ENCODE data around the gene MAP1LC3B2. TPM values are rescaled to one million over a fixed set of nuclear protein-coding genes. Genes with fewer than 3 reads are reported as not detected.

The MAP1LC3B2 gene
- total RNA-seq, 2 donors from 2014 or later: 2.0 to 2.1 TPM

DNA sequence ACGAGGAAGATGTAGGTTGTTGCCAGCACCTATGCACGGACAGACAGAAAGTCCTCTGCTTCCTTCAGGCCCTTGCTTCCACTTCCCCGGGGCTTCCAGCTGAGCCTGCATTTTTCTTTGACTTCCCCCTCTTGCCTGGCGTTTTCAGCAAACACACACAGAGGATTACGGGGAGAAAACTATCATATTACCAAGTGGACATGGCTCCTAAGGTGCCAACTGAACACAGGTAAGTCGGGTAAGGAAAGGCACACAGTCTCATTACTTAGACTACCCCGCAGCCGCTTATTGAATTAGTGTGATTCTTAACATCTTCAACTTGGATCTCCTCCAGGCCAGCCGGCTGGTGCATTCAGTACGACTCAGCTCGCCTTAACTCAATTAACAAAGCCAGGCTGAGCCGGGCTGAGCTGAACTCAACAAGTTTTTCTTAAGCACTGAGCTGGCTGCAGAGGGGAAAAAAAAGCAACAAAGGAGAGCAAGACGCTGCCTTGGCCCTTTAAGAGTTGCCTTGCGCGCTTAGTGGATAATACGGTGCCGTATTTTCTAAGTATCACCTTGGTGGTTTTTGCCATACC lies 19.2 kb upstream of the MAP1LC3B2 start:
- ATAC-seq (replicated peaks in 1 of 2) (no peak), DNase-seq (no peak)
- Mint-ChIP-seq H3K4me1 (ENCODE audit: low read depth) (peaks cover 26% of the 10 kb centered on the region), H3K36me3 (ENCODE audit: insufficient read depth in 2 of 2) (no peaks in the 10 kb centered on the region), H3K4me3 (no peak overlapping the region), H3K9me3 (no peaks in the 10 kb centered on the region), H3K27me3 (ENCODE audit: low read depth) (no peaks in the 10 kb centered on the region), H3K27ac (no peak overlapping the region)

DNA sequence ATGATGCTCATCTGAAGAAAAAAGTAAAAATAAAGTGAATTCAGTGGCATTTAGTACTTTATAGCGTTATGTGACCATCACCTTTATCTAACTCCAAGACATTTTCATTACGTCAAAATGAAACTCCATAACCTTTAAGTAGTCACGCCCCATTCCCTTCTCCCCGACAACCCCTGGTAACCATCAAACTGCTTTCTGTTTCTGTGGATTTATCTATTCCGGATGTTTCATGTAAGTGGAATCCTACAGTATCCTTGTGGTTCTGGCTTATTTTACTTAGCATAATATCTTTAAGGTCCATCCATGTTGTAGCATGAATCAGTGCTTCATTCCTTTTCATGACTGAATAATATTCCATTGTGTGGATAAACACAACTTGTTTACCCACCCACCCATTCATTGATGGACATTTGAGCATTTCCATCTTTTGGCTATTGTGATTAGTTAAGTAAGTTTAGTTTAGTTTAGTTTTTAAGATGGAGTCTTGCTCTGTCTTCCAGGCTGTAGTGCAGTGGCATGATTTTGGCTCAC lies 18.5 kb upstream of the MAP1LC3B2 start:
- H3K27me3 Mint-ChIP-seq (ENCODE audit: low read depth): no peaks in the 10 kb centered on the region
- no peaks in the 10 kb centered on the region for H3K9me3 Mint-ChIP-seq
- ATAC-seq (replicated peaks in 1 of 2): no peak
- H3K4me3 Mint-ChIP-seq: no peak overlapping the region
- no peak for DNase-seq
- no peak overlapping the region for H3K27ac Mint-ChIP-seq
- no peaks in the 10 kb centered on the region for H3K36me3 Mint-ChIP-seq (ENCODE audit: insufficient read depth in 2 of 2)
- peaks cover 26% of the 10 kb centered on the region for H3K4me1 Mint-ChIP-seq (ENCODE audit: low read depth)

DNA sequence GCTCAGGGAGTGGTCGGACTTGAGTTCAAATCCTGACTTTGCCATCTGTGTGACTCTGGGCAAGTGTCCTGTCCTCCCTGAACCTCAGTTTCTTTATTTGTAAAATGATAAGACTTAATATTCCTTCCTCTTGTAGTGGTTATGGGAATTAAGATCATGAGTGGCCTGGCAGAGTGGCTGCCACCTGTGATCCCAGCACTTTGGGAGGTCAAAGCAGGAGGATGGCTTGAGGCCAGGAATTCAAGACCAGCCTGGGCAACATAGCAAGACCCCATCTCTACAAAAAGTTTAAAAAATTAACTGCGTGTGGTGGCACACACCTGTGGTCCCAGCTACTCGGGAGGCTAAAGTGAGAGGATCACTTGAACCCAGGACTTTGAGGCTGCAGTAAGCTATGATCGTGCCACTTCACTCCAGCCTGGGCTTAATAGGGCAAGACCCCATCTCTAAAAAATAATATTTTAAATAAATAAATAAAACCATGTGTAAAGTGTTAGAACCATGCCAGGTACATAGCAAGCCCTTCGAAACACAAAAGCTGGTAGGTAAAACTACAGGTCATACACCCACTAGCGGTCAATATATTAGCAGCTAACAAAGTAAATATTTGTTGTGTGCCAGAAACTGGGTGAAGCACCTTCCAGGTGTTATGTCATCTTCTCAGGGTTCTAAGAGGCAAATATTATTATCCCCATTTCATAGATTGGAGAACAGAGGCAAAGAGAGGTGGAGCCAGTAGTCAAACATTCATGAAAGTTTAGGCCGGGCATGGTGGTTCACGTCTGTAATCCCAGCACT lies 17.4 kb upstream of the MAP1LC3B2 start:
- Mint-ChIP-seq H3K9me3 (no peaks in the 10 kb centered on the region), H3K27ac (no peak overlapping the region), H3K36me3 (ENCODE audit: insufficient read depth in 2 of 2) (no peaks in the 10 kb centered on the region), H3K27me3 (ENCODE audit: low read depth) (no peaks in the 10 kb centered on the region), H3K4me1 (ENCODE audit: low read depth) (peaks cover 25% of the 10 kb centered on the region), H3K4me3 (no peak overlapping the region)
- no peak for ATAC-seq (replicated peaks in 1 of 2)
- no peak for DNase-seq

DNA sequence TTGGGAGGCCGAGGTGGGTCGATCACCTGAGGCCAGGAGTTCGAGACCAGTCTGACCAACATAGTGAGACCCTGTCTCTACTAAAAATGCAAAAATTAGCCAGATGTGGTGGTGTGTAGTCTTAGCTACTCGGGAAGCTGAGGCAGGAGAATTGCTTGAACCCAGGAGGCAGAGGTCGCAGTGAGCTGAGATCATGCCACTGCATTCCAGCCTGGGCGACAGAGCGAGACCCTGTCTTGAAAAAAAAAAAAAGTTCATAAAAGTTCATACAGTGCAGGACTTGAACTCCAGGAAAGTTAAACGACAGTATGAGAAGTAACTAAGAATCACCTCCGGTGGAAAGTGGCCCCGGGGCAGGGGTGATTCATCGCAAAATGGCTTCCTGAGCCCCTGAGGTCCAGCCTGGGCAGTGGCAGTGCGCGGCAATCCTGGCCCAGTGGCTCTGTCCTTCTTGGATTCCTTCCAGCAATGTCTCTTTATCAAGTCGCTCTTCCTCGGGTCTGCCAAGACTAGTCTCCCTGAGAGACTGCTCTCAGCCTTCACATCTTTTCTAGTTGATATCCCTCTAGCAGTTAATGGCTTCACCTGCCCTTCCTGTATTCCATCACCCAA lies 16.7 kb upstream of the MAP1LC3B2 start:
- H3K27ac Mint-ChIP-seq: no peak overlapping the region
- H3K36me3 Mint-ChIP-seq (ENCODE audit: insufficient read depth in 2 of 2): no peaks in the 10 kb centered on the region
- H3K4me1 Mint-ChIP-seq (ENCODE audit: low read depth): peaks cover 18% of the 10 kb centered on the region
- ATAC-seq (replicated peaks in 1 of 2) (no peak), DNase-seq (no peak)
- no peaks in the 10 kb centered on the region for H3K9me3 Mint-ChIP-seq
- H3K4me3 Mint-ChIP-seq: no peak overlapping the region
- H3K27me3 Mint-ChIP-seq (ENCODE audit: low read depth): no peaks in the 10 kb centered on the region

DNA sequence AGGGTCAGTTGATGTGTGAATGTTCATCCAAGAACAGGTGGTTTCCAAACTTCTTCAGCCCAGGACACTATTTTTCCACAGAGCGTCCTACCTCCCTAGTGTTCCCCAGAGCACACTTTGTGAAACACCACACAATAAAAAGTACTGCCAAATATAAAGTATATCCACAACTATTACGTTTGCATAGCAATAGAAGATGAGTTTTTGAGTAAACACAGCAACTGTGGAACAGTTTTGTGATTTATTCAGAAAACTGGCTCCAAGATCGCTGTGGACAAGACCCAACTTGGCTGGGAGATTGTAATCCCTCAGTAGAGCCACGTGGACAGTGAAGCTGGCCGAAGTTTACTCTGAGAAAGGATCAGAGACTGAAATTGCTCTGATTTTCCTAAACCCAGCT lies 14.5 kb upstream of the MAP1LC3B2 start:
- no peaks in the 10 kb centered on the region for H3K9me3 Mint-ChIP-seq
- peaks cover 10% of the 10 kb centered on the region for H3K27me3 Mint-ChIP-seq (ENCODE audit: low read depth)
- no peaks in the 10 kb centered on the region for H3K36me3 Mint-ChIP-seq (ENCODE audit: insufficient read depth in 2 of 2)
- no peaks in the 10 kb centered on the region for H3K4me1 Mint-ChIP-seq (ENCODE audit: low read depth)
- H3K27ac Mint-ChIP-seq: no peak overlapping the region
- ATAC-seq (replicated peaks in 1 of 2): no peak
- no peak overlapping the region for H3K4me3 Mint-ChIP-seq
- DNase-seq: no peak

DNA sequence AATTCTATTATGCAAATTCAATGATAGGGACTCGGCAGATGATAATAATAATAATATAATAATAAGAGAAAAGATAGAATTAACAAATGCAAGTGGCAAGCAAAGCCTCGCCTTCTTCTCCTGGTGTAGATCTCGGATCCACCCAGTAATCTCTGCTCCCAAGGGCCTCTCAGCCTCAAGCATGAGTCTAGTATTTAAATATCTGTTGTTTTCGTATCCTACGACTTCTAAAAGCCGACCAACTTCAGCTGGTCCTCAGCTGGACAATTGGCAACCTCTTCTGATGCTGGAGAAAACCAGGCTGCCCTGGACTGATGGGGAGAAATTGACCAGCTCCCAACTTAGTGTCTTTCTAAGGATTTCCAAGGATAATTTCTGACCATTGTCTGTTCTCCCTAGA lies 14.0 kb upstream of the MAP1LC3B2 start:
- Mint-ChIP-seq H3K4me3 (no peak overlapping the region), H3K9me3 (no peaks in the 10 kb centered on the region), H3K4me1 (ENCODE audit: low read depth) (no peaks in the 10 kb centered on the region), H3K27ac (no peak overlapping the region), H3K36me3 (ENCODE audit: insufficient read depth in 2 of 2) (no peaks in the 10 kb centered on the region), H3K27me3 (ENCODE audit: low read depth) (peaks cover 10% of the 10 kb centered on the region)
- DNase-seq: no peak
- ATAC-seq (replicated peaks in 1 of 2): no peak

DNA sequence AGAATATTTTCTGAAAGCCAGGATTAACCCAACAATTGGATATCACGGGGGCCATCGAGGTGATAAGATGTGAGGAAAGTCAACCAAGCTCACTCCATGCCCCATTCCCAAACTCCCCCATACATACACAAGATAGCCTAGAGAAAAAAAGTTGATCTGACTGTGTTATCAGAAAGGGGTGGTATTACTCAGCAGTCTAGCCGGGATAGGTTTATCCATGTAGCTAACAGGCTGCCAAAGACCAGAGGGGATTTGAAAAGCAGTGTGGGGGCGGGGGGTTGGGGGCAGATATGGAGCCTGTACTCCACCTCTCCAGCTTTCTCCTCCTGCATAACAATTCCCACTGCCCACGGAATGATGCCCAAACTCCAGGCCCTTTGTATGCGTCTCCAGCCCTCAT lies 13.2 kb upstream of the MAP1LC3B2 start:
- H3K27ac Mint-ChIP-seq: no peak overlapping the region
- no peak for DNase-seq
- H3K27me3 Mint-ChIP-seq (ENCODE audit: low read depth): peaks cover 10% of the 10 kb centered on the region
- no peak for ATAC-seq (replicated peaks in 1 of 2)
- no peak overlapping the region for H3K4me3 Mint-ChIP-seq
- H3K9me3 Mint-ChIP-seq: no peaks in the 10 kb centered on the region
- H3K4me1 Mint-ChIP-seq (ENCODE audit: low read depth): no peaks in the 10 kb centered on the region
- no peaks in the 10 kb centered on the region for H3K36me3 Mint-ChIP-seq (ENCODE audit: insufficient read depth in 2 of 2)

DNA sequence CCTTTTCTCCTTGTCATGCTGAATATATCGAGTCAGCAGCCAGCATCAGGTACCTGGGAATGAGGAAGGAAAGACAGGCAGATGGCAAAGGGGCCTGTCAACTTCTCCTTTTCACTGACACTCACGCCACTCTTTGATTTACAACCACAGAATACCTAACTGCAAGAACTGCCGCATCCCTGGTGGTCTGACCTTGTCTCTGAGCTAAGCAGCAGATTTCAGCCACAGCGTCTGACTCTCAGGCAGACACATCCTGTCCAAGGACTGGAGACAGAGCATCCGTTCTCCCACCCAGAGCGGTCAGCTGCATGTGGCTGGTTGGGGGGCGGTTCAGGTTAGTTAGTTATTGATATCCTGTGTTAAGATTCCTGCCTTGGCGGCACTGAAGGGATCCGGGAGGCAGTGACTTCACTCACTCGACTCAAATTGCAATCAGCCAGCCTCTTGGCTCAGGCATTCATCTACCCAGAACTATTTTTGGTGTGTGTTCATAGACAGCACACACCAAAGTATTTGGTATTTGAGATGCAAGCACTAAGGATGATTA lies 11.2 kb upstream of the MAP1LC3B2 start:
- Mint-ChIP-seq H3K4me3 (no peak overlapping the region), H3K36me3 (ENCODE audit: insufficient read depth in 2 of 2) (no peaks in the 10 kb centered on the region), H3K4me1 (ENCODE audit: low read depth) (no peaks in the 10 kb centered on the region), H3K9me3 (no peaks in the 10 kb centered on the region), H3K27ac (no peak overlapping the region), H3K27me3 (ENCODE audit: low read depth) (peaks cover 10% of the 10 kb centered on the region)
- peak in 1 of 2 donors; percentile 30 for ATAC-seq (replicated peaks in 1 of 2)
- no peak for DNase-seq

DNA sequence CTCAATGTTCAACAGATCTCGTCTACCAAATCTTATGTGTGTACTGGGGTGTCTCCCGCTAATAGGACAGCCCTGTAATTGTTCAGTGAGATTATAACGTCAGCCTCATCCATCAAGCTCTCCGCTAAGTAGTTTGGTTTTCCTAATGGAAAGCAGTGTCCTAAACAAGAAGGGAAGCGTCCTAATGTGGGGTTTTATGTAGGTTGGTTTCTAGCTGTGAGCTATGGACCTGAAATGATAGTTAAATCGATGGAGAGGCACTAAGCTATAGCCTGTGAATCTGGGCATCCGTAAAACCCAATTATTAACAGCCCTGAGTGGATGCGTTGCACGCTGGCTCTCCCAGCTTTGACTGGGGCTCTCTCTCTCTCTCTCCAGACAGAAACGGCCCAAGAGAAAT lies 9.2 kb upstream of the MAP1LC3B2 start:
- H3K27me3 Mint-ChIP-seq (ENCODE audit: low read depth): peaks cover 10% of the 10 kb centered on the region
- ATAC-seq (replicated peaks in 1 of 2): no peak
- H3K9me3 Mint-ChIP-seq: no peaks in the 10 kb centered on the region
- H3K27ac Mint-ChIP-seq: no peak overlapping the region
- DNase-seq: no peak
- no peaks in the 10 kb centered on the region for H3K36me3 Mint-ChIP-seq (ENCODE audit: insufficient read depth in 2 of 2)
- H3K4me1 Mint-ChIP-seq (ENCODE audit: low read depth): no peaks in the 10 kb centered on the region
- H3K4me3 Mint-ChIP-seq: no peak overlapping the region

DNA sequence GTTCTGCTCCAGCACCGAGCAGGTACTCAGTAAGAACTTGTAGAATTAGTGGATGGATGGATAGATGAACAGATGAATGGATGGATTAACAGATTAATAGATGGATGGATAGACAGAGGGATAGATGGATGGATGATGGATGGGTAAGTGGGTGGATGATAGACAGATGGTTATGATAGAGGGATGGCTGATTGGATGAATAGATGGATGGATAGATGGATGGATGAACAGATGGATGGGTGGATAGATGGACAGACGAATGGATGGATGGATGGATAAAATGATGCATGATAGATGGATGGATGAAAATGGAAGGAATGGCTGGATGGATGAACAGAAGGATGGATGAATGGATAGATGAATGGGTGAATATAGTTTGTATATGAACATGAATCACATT lies 8.0 kb upstream of the MAP1LC3B2 start:
- ATAC-seq (replicated peaks in 1 of 2): no peak
- no peaks in the 10 kb centered on the region for H3K36me3 Mint-ChIP-seq (ENCODE audit: insufficient read depth in 2 of 2)
- no peak for DNase-seq
- no peak overlapping the region for H3K4me3 Mint-ChIP-seq
- H3K27ac Mint-ChIP-seq: no peak overlapping the region
- no peaks in the 10 kb centered on the region for H3K9me3 Mint-ChIP-seq
- no peaks in the 10 kb centered on the region for H3K4me1 Mint-ChIP-seq (ENCODE audit: low read depth)
- peaks cover 10% of the 10 kb centered on the region for H3K27me3 Mint-ChIP-seq (ENCODE audit: low read depth)

DNA sequence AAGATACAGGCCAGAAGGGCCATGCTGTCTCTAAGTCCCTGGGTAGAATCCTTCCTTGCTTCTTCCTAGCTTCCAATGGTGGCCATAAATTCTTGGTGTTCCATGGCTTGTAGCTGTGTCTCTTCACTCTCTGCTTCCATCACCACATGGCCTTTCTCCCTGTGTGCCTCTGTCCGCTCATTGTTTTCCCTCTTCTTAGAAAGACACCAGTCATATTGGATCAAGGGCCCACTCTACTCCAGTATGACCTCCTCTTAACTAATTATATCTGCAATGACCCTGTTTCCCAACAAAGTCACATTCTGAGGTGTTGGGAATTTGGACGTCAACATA lies 7.6 kb upstream of the MAP1LC3B2 start:
- DNase-seq (no peak), ATAC-seq (replicated peaks in 1 of 2) (peak in 1 of 2 donors; percentile 23)
- no peak overlapping the region for H3K4me3 Mint-ChIP-seq
- H3K4me1 Mint-ChIP-seq (ENCODE audit: low read depth): no peaks in the 10 kb centered on the region
- H3K9me3 Mint-ChIP-seq: no peaks in the 10 kb centered on the region
- H3K36me3 Mint-ChIP-seq (ENCODE audit: insufficient read depth in 2 of 2): no peaks in the 10 kb centered on the region
- H3K27me3 Mint-ChIP-seq (ENCODE audit: low read depth): peaks cover 10% of the 10 kb centered on the region
- no peak overlapping the region for H3K27ac Mint-ChIP-seq

DNA sequence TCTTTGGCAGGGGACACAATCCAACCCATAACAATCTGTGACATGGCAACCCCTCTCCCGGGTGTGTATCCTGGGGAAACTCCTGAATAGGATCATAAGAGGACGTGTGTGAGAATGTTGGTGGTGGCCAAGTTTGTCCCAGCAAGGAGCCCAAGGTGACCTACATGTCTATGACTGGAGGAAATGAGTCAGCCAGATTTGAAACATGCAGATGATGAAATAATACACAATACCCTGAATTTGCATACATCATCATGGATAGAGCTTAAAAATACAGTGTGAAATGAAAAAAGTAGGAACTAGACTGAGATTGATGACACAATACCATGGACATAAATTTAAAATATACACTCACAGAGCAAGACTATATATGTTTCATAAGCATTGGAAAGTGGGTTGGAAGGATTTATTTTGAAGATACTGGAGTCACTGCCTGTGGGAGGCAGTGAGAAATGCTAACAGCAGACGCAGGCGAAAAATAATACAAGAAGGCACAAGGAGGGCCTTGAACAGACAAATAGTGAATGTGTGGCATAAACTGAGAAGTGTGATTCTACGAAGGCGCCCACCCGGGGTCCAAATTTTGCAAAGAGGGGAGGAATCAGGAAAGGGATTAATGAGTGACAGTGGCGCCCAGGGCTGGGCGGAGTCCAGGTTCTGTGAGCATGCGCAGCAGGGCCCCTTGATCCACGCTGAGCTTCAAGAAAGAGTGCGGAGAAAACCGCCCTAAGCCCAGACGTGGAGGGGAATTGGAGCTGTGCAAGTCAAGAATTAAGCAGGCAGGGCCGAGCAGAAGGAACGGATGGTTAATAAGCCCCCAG lies 7.0 kb upstream of the MAP1LC3B2 start:
- Mint-ChIP-seq H3K36me3 (ENCODE audit: insufficient read depth in 2 of 2) (peaks cover 0 to 4% of the 10 kb centered on the region in 2 donors), H3K4me3 (no peak overlapping the region), H3K4me1 (ENCODE audit: low read depth) (no peaks in the 10 kb centered on the region), H3K27me3 (ENCODE audit: low read depth) (peaks cover 10% of the 10 kb centered on the region), H3K27ac (no peak overlapping the region), H3K9me3 (peaks cover 0 to 4% of the 10 kb centered on the region in 2 donors)
- peak; percentile 19 to 37 for DNase-seq
- peak; percentile 87 to 89 for ATAC-seq (replicated peaks in 1 of 2)

Measured in activated T-cell treated with anti-CD3 and anti-CD28 coated beads, Interleukin-2, amount 50 U/mL, for 72 hours (primary cell).